Transverse colon (tissue), 4 donors: ENCODE measurements around the gene CSKMT.

Source experiments
- EP300 ChIP-seq: sonication (generic); formaldehyde crosslinking; IDR thresholded peaks from one replicate; pipeline ENCODE4 v1.6.1; 2017; ENCODE audit warnings: antibody characterized with exemption, low read depth
- POLR2A ChIP-seq: fragments of 450-650 bp; IDR thresholded peaks from one replicate; pipeline ENCODE4 v1.6.1; 2016; ENCODE audit warnings: antibody characterized with exemption, mild to moderate bottlenecking, moderate library complexity
- POLR2AphosphoS5 ChIP-seq, 3 donors: sonication (generic); formaldehyde crosslinking; IDR thresholded peaks; one replicate each; pipeline ENCODE4 v1.6.1; 2016; ENCODE audit warnings: antibody characterized with exemption in 3 of 3
- TF ChIP-seq, protein P1 (sequence below), 5 experiments: fragments of 200-600 bp in 3 of 5; fragments of 450-650 bp in 2 of 5; sonication (generic) in 3 of 5; IDR thresholded peaks; 1 replicate in 2 of 5; 2 replicates in 3 of 5; pipeline ENCODE4 v1.5.1; 2016 to 2017; ENCODE audit warnings: antibody characterized with exemption in 5 of 5, inconsistent platforms in 3 of 5, mild to moderate bottlenecking in 2 of 5, moderate library complexity in 1 of 5

GRCh38 chr11:62705413-62705812 lies 40.3 kb downstream of the CSKMT start:
- TF ChIP-seq POLR2A (no peak), EP300 (no peak), POLR2AphosphoS5 (IDR thresholded peaks at IDR 0.05) (no peak)
- TF ChIP-seq, protein P1, sequence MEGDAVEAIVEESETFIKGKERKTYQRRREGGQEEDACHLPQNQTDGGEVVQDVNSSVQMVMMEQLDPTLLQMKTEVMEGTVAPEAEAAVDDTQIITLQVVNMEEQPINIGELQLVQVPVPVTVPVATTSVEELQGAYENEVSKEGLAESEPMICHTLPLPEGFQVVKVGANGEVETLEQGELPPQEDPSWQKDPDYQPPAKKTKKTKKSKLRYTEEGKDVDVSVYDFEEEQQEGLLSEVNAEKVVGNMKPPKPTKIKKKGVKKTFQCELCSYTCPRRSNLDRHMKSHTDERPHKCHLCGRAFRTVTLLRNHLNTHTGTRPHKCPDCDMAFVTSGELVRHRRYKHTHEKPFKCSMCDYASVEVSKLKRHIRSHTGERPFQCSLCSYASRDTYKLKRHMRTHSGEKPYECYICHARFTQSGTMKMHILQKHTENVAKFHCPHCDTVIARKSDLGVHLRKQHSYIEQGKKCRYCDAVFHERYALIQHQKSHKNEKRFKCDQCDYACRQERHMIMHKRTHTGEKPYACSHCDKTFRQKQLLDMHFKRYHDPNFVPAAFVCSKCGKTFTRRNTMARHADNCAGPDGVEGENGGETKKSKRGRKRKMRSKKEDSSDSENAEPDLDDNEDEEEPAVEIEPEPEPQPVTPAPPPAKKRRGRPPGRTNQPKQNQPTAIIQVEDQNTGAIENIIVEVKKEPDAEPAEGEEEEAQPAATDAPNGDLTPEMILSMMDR (IDR thresholded peaks at IDR 0.05), result peak in 2 of 5 experiments; percentile 24 to 33
